ENCODE measurements around the gene AP2B1.

AP2B1 gene

DNA sequence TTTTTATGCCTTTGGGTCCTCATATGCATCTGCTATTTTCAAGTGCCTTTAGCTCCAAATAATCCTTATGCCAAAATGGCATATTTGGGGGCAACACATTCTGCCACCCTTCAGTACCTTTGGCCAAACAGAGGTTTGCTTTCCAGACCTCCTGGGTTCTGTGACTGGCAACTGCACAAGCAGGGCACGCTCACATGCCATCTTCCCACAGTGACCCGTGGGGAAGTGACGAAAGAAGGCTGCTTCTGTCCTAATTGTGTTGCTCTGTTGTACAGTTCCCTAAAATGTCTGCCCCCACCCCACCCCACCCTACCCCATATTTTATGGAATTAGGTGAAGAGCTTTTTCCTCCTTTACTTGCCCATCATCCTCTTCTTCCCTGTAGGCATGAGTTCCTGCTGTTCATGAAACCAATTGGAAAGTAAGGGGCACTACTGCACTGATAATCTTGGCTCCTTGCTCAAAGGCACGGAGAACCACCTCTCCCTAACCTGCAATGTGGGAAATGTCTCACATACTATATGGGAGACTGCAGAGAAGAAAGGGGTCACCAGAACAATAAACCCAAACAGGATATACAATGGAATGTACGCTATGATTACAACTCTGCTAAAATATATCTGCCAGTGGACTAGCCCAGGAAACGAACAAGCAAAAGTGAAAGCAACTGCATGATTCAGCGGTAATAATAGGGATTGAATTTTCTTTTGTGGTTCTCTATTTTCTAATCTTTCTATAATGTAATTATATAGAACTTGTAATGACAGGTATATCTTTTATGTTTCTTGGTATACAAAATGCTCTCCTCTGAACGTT, 46.3 kb upstream of the AP2B1 start:
- TF ChIP-seq NFIC (IDR thresholded peaks at IDR 0.05) = no peak
- TF ChIP-seq TEAD4 (IDR thresholded peaks at IDR 0.05) = no peak
- TF ChIP-seq, protein P1, sequence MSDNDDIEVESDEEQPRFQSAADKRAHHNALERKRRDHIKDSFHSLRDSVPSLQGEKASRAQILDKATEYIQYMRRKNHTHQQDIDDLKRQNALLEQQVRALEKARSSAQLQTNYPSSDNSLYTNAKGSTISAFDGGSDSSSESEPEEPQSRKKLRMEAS (IDR thresholded peaks at IDR 0.05) = no peak
- no peak for TF ChIP-seq CEBPB (IDR thresholded peaks at IDR 0.05)
- no peak for TF ChIP-seq TAF1 (IDR thresholded peaks at IDR 0.05; ENCODE audit: low read depth)
- TF ChIP-seq, protein P2, sequence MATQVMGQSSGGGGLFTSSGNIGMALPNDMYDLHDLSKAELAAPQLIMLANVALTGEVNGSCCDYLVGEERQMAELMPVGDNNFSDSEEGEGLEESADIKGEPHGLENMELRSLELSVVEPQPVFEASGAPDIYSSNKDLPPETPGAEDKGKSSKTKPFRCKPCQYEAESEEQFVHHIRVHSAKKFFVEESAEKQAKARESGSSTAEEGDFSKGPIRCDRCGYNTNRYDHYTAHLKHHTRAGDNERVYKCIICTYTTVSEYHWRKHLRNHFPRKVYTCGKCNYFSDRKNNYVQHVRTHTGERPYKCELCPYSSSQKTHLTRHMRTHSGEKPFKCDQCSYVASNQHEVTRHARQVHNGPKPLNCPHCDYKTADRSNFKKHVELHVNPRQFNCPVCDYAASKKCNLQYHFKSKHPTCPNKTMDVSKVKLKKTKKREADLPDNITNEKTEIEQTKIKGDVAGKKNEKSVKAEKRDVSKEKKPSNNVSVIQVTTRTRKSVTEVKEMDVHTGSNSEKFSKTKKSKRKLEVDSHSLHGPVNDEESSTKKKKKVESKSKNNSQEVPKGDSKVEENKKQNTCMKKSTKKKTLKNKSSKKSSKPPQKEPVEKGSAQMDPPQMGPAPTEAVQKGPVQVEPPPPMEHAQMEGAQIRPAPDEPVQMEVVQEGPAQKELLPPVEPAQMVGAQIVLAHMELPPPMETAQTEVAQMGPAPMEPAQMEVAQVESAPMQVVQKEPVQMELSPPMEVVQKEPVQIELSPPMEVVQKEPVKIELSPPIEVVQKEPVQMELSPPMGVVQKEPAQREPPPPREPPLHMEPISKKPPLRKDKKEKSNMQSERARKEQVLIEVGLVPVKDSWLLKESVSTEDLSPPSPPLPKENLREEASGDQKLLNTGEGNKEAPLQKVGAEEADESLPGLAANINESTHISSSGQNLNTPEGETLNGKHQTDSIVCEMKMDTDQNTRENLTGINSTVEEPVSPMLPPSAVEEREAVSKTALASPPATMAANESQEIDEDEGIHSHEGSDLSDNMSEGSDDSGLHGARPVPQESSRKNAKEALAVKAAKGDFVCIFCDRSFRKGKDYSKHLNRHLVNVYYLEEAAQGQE (IDR thresholded peaks at IDR 0.05; ENCODE audit: low read depth) = no peak
- TF ChIP-seq EP300 (IDR thresholded peaks at IDR 0.05; ENCODE audit: borderline replicate concordance) = no peak
- no peak for TF ChIP-seq RAD21 (IDR thresholded peaks at IDR 0.05; ENCODE audit: low read depth)
- TF ChIP-seq CREB1 (IDR thresholded peaks at IDR 0.05; ENCODE audit: low read depth) = no peak
- TF ChIP-seq ZBTB7A (IDR thresholded peaks at IDR 0.05; ENCODE audit: low read depth) = no peak
- TF ChIP-seq EGR1 (IDR thresholded peaks at IDR 0.05) = no peak
- TF ChIP-seq FOXM1 (IDR thresholded peaks at IDR 0.05; ENCODE audit: borderline replicate concordance, low read depth) = no peak
- TF ChIP-seq YY1 (IDR thresholded peaks at IDR 0.05; ENCODE audit: low read depth) = no peak
- TF ChIP-seq, protein P3, sequence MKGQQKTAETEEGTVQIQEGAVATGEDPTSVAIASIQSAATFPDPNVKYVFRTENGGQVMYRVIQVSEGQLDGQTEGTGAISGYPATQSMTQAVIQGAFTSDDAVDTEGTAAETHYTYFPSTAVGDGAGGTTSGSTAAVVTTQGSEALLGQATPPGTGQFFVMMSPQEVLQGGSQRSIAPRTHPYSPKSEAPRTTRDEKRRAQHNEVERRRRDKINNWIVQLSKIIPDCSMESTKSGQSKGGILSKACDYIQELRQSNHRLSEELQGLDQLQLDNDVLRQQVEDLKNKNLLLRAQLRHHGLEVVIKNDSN (IDR thresholded peaks at IDR 0.05) = no peak
- TF ChIP-seq TCF12 (IDR thresholded peaks at IDR 0.05; ENCODE audit: low read depth) = no peak

DNA sequence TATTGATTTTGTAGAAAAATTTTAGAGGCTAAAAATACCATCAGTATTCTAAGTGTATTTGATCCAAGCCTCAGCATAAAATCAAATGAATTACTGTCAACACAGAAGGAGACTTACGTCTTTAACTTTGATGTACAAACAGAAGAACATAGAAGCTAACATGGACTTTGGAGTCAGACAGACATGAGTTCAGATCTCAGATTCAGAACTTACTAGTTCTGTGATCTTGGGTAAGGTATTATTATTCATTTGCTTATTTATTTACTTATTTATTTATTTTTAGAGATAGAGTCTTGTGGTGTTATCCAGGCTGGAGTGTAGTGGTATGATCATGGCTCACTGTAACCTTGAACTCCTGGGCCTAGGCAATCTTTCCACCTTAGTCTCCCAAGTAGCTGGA, 45.7 kb upstream of the AP2B1 start:
- TF ChIP-seq TAF1 (IDR thresholded peaks at IDR 0.05; ENCODE audit: low read depth) = no peak

DNA sequence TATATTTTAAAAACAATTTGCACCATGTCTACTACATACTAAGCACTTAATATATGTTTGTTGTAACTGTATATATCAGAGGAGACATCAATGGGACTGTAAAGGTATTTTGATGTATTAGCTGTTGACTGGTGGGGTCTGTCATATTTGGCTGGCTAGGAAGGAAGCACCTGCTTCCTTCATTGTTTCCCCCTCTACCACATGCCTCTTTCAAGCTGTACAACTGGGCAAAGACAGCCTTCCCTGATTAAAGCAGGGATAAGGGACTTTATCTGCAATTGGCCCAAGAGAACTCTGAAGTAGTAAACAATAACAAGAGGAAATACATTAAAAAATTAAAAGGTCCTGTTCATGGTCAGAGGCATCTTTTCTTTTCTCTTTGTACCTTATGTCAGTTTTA, 44.1 kb upstream of the AP2B1 start:
- TF ChIP-seq FOXM1 (IDR thresholded peaks at IDR 0.05; ENCODE audit: borderline replicate concordance, low read depth) = no peak
- TF ChIP-seq EP300 (IDR thresholded peaks at IDR 0.05; ENCODE audit: borderline replicate concordance) = no peak
- TF ChIP-seq CEBPB (IDR thresholded peaks at IDR 0.05) = no peak
- TF ChIP-seq NFIC (IDR thresholded peaks at IDR 0.05) = no peak
- TF ChIP-seq TAF1 (IDR thresholded peaks at IDR 0.05; ENCODE audit: low read depth) = no peak
- TF ChIP-seq TEAD4 (IDR thresholded peaks at IDR 0.05) = no peak
- TF ChIP-seq, protein P3 (IDR thresholded peaks at IDR 0.05) = no peak
- TF ChIP-seq ZBTB7A (IDR thresholded peaks at IDR 0.05; ENCODE audit: low read depth) = no peak
- TF ChIP-seq EGR1 (IDR thresholded peaks at IDR 0.05) = no peak
- TF ChIP-seq, protein P2 (IDR thresholded peaks at IDR 0.05; ENCODE audit: low read depth) = no peak
- TF ChIP-seq RAD21 (IDR thresholded peaks at IDR 0.05; ENCODE audit: low read depth) = no peak
- TF ChIP-seq TCF12 (IDR thresholded peaks at IDR 0.05; ENCODE audit: low read depth) = no peak
- TF ChIP-seq CREB1 (IDR thresholded peaks at IDR 0.05; ENCODE audit: low read depth) = no peak
- TF ChIP-seq YY1 (IDR thresholded peaks at IDR 0.05; ENCODE audit: low read depth) = no peak
- TF ChIP-seq, protein P1 (IDR thresholded peaks at IDR 0.05) = no peak

DNA sequence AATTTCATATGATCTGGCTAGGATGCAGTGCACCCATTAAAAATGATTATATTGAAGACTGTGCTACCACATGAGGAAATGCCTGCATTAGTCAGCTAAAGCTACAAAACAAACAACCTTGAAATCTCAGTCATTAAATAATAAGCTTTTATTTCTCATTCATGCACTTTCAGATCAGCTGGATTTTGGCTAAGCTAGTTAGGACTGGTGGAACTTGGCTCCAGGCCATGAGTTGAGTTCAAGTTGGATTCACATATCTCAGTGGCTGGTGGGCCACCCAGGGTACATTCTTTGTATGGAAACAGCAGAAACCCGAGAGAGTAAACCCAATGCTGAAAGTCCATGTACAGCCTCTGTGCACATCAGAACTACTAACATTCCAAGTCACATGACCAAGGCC, 43.3 kb upstream of the AP2B1 start:
- no peak for TF ChIP-seq RAD21 (IDR thresholded peaks at IDR 0.05; ENCODE audit: low read depth)
- no peak for TF ChIP-seq TAF1 (IDR thresholded peaks at IDR 0.05; ENCODE audit: low read depth)
- no peak for TF ChIP-seq EP300 (IDR thresholded peaks at IDR 0.05; ENCODE audit: borderline replicate concordance)
- no peak for TF ChIP-seq TCF12 (IDR thresholded peaks at IDR 0.05; ENCODE audit: low read depth)

DNA sequence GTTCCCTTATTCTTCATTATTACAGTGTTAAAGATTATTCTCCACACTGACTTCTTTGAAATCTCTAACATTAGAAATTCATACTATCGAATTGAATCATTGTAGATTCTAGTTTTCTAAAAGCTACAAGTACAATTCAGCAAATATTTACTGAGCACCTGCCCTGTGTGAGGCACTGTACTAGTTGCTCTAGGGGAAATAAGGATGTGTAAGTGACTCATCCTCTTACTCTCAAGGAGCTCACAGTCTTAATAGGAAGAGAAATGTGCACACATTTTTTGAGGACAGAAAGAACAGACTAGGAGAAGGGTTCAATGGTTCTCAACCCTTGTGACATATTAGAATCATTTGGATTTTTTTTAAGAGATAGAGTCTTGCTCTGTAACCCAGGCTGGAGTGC, 42.0 kb upstream of the AP2B1 start:
- TF ChIP-seq EP300 (IDR thresholded peaks at IDR 0.05; ENCODE audit: borderline replicate concordance) (no peak), TEAD4 (IDR thresholded peaks at IDR 0.05) (no peak), ZBTB7A (IDR thresholded peaks at IDR 0.05; ENCODE audit: low read depth) (no peak), TAF1 (IDR thresholded peaks at IDR 0.05; ENCODE audit: low read depth) (no peak)
- TF ChIP-seq, protein P2 (IDR thresholded peaks at IDR 0.05; ENCODE audit: low read depth) = no peak

All from Ishikawa (cell line).